HG03571 (cell line): ENCODE data around the gene BTG2.
A peak's percentile ranks its signal among the peaks of the same experiment; 100 is the strongest.

Experiments
- ATAC-seq: cut with Tn5 transposase; IDR thresholded peaks from one replicate; pipeline ENCODE4 v1.9.1; 2021; ENCODE audit not compliant: unreplicated experiment

Gene BTG2

DNA sequence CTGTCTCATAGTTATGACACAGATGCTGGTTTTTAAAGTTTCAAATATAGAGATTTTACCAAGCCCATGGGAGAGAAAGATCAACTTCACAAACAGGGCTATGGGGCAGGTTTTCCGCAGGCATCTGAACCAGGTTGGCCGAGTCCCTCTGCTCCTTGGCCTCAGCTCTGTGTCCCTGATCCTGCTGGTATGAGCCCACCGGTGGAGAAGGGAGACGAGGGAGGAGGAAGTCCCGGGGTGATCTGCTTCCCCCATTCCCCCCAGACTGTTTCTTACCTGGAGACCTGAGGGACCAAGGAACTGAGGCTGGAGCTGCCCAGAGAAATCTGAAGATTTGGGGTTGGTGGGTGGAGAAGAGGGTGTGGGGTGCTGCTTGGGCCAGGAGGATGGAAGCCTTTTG, 28.9 kb upstream of the BTG2 start:
- no peak for ATAC-seq

DNA sequence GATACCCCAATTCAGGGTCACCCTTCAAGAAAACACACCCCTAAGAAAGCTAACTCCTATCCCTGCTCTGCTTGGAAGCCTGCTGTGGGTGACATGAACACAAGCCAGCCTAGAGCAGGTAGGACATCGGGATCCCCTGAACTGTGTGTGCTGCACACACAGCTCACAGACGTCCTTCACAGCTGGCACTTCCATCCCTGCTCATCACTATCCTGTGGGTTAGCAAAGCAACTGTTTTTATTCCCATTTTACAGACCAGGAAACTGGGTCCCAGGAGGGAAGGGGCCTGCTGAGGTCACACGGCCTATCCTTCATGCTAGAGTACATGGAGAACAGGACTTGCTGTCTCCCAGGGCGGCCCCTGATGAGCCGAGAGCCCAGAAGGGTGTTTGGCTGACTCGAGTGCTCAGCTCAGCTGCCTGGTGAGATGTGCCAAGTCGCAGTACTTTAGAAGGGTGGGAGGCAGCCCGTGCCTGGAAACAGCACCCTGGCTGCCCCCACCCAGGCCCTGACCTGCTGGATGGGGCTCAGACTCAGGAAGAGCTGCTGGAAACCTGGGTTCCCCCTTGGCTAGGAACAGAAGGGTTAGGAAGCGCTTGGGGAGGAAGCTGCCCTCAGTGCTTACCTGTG, 28.3 kb upstream of the BTG2 start:
- no peak for ATAC-seq

DNA sequence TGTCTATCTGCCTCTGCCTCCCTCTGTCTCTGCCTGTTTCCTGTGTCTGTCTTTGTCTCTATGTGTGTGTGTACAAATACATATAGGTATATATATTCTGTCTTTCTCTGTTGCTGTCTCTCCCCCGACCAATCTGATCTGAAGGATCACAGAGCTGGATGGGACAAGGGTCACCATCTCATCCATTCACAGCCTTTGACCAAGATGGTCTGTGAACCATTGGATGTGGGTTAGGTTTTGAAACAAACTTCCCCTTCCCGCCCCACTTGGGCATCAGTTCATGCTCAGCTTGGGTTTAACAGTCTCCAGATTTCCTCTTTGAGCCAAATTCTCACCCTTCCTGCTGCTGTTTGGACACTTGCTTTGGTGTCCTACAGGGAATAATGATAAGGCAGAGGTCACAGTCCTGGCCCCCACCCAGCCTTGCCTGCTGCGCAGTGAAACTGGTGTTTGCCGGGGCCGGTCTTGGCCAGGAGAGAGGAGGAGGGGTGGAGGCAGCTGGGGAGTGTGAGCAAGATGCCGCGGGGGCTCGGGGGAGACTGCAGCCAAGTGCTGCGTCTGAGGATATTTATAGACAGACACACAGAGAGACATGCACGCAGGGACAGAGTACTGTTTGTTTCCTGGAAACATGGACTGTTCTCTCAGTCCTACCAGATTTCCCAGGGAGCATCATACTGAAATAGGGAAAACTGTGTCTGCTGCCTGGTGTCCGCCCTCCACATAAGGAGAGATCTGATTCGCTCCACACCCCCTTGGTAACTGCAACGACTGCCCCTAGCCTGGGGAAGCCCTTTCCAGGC, 27.0 kb upstream of the BTG2 start:
- ATAC-seq, result no peak

DNA sequence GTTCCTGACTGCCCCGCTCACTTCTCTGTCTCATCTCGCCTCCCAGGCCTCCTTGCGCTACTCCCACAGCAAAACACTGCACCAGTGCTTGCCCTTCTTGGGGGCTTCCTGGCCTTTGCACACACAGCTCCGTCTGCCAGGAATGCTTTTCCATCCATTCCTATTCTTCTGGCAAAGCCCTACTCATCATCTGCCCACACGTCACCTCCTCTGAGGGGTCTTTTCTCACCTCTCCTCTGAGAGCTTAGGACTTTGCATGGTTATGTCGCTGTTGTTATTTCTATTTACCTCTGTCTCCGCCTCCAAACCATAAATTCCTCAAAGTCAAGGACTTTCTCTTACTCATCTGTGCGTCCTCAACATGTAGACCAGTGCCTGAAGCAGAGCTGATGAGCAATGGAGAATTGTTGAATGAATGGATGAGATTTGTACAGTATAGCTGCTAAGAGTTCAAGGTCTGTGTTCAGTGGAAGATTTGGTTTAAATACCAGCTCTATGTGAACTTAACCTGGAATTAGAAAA, 26.4 kb upstream of the BTG2 start:
- ATAC-seq, result no peak

DNA sequence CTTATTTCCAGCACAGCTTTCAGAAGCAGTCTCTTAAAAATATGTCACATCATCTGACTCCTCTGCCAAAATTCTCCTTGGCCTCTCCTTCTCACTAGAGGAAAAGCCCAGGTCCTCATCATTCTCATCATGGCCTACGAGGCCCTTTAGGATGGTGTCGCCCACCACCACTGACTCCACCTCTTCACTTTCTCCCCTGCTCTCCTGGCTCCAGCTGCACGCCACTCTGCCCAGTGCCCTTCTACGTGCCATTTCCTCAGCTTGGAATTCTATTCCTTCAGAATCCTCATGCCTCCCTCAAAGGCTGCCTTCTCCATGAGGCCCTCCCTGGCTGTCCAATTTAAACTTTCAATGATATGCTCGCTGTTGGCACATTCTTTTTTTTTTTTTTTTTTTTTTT, 25.3 kb upstream of the BTG2 start:
- ATAC-seq, result no peak

DNA sequence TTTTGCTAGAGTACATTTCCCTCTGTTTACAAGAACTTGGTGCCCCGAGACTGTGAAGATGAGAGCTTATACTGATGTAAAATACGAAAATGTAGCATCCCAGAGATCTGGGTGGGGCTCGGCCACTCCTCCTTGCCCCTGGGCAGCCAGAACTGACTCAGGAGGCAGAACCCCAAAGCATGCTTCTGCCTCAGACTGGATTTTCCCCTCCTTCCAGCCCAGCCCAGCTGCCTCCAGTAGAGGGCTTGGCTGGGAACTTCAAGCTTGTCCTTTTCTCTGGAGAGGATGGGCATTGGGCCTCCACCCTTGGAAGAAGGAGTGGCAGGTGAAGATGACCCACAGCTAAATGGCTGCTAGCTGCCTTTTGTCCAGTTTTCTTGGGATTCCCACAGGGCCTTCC, 24.3 kb upstream of the BTG2 start:
- ATAC-seq, result no peak

DNA sequence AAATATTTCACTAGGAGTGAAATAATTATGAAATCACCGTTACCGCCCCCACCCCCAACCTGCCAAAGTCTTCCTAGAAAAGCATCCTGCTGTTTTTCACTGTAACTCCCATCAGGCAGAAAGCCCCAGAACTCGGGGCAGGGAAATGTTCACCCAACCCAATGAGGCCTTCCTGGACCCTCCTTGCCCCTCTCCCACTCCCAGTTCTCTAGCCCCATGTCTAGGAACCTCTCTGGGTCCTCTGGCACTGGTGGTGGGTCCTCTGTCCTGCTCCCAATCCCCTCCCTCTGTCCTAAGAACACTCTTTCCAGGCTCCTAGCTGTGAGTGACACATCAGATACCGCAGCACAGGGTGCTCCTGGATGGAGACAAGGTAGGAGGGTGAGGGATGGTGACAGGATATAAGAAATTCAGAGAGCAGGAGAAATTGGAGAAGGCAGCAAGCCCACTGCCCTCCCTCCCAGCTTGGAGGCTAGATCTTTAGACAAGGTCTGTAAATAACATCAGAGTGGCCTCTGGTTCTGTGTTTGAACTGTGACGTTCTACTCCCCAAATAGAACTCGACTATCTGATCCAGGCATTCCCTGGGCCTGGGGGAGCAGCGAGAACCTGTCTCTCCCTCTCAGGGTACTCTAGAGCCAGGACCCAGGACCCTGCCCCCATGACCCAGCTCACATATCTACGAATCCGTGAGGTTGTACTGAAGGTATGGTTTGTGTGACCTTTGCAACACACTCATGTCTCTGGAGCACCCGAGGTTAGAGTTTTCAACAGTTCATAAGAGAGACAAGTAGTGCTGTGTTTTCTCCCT, 23.3 kb upstream of the BTG2 start:
- no peak for ATAC-seq

DNA sequence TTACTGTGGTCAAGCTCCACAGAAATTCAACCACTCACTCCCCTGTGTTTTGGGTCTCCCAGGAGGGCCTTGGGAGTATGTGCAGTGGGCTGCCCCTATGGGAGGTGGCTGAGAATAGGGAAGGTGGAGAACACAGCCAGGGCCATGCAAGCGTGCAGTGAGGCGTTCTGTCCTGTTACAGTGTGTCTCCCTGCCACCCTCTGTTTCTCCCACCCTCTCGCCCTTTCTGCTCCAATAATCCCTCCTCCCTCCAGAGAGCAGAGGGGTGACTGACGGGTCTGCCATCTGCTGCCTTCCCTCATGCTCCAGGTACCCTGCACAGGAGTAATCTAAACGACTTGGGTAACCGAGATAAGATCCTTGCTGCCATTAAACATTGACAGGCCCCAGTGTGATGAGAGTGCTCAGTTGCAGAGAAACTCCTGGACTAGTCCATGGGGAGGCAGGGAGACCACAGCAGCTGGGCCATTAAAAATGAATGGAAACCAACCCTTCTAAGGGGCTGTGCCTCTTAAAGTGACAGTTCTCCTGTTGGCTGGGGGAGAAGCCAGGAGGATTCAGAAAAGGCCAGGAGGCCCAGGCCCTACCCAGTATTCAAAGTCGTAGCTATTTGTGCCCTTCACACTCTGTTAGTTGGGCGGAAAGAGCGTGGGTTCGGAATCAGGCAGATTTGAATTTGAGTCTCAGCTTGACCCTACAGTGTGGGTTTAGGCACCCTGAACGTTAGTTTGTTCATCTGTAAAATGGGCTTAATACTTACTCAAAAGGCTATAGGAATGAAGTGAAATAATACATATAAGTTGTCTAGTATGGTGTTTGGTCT, 22.4 kb upstream of the BTG2 start:
- ATAC-seq, result no peak

DNA sequence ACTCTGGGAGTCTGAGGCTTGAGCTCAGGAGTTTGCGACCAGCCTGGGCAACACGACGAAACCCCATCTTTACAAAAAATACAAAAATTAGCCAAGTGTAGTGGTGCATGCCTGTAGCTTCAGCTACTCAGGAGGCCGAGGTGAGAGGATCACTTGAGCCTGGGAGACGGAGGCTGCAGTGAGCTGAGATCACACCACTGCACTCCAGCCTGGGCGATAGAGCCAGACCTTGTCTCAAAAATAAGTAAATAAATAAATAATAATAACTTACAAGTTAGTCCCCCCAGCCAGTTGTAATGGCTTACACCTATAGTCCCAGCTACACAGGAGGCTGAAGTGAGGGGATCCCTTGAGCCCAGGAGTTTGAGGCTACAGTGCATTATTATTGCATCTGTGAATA, 21.7 kb upstream of the BTG2 start:
- ATAC-seq, result no peak

DNA sequence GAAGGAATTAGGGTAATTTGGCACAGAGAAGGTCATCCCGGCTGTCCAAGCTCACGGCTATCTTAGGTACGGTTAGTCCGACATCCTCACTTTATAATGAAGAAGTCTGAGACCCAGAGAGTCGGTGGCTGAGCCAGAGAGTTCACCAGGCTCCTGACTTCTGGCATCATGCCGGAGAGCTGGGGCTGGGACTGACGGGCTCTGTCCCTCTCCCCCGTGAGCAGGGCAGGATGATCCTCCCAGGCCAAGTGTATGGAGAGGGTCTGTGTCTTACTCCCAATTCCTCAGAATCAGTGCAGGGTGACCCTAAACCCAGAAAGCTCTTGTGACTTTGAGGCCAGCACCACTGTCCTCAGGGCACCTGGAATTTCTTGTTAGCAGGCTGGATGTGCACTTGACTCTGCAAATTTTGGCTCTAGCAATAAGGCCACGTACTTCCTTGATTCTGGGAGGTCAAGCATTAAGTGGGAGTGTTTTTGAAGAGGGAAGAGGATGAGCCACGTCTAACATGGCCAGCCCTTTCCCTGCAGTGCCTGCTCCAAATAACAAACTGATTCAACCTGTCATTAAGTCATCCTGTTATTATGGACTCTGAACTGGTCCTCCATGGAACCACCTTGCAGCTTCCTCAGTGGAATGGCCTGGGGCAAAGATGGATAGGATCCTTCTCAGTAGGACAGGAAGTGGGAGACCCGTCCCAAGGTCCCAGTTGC, 20.8 kb upstream of the BTG2 start:
- no peak for ATAC-seq

DNA sequence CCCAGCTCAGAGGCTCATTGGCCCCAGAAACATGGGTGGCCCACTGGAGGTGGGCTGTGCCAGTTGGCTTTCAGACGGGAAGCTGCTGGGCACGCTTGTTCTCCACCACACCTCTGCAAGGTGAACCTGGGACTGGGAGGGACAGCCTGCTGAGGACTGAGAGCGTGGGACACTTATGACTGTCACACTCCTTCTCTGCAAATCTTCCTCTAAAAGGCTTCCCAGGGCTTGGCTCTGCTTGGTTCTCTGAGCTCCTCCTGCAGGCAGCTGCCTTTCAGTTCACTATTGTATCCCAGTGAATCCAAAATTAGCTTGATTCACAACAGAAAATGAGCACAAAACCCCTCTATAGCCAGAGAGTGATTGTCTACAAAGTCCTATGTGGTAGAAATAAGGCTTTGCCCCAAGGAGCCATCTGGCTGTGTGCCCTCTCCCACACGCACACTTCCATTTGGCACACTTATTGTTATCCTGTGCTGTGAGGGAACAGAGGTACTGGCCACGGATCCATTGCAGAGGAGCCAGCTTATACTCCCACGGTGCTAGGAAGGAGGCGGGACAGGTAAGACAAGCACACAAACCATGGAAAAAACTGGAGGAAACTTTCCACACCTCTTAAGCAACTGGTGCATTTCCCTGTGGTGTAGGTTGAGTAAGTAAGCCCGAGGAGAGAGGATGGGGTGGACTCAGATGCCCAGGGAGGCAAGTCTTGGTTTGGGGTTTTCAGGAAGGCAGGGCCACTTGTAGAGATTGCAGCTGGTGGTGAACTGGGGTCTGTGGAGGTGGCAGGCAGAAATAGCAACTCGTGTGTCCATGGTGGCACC, 18.9 kb upstream of the BTG2 start:
- no peak for ATAC-seq

DNA sequence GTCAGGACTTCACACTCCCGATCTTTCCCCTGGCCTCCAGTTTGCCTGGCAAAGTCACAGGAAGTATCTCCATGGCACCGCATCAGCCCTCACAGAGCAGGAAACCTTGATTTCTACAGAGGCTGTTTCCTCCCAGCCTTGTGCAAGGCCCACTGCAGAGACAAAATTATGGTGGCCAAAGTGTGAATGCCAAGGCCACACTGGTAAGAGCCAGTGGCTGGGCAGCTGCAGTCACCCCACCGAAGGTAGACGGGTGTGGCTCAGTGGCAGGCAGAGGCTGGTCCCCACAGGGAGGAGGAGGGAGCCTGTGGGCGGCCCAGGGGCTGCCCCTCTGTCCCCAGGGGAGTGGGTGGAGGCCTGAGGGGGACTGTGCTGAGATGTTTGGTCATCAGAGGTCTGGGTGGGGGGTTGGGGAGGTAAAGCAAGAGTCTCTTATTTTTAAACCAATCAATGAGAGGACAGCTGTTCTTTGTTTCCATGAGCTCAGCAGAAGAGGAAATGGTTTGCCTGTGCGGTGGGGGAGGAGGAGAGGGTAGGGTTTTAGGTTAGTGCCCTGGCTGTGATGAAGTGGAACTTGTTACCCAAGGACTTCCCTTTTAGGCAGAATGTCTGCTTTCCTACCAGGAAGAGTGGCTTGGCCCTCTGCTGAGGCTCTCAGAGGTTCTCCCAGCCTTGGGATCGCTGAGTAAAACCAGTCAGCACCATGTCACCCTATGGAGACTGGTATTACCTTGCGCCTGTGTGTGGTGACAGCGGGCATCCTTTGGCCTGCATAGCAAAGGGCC, 18.0 kb upstream of the BTG2 start:
- peak; percentile 45 for ATAC-seq

DNA sequence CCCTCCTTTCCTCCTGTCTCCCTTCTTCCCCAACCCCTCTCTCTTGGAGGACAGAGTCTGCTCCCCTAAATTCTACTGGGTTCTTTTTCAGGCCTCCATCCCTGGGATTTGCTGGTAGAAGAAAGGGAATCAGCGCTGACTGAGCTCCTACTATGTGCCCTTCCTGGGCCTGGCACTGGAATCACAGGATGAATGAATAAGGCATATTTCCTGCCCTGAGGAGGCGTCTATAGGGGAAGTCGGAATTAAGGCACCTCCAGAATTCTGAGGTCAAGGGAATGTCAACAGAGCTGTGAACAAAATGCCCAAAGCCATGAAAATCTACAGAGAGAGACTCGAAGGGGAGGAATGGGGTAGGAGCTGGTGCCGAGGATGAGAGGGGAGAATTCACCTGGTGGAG, 17.4 kb upstream of the BTG2 start:
- no peak for ATAC-seq

DNA sequence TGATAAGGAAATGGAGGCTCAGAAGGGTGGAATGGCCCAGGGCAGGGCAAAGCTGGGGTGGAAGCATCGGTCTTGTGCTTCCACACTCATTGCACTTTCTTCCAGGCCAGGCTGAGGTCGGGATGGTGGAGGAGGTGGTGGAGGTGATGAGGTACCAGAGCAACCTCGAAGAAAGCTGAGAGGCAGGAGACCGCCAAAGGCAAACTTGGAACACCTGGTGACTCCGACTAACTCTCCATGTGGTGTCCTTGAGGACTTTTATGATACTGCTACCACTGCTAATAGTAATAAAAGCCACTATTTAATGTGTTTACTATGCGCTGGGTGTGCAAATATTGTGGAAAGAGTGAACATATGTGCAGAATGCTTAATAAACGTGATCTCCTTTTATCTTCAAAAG, 16.9 kb upstream of the BTG2 start:
- no peak for ATAC-seq

DNA sequence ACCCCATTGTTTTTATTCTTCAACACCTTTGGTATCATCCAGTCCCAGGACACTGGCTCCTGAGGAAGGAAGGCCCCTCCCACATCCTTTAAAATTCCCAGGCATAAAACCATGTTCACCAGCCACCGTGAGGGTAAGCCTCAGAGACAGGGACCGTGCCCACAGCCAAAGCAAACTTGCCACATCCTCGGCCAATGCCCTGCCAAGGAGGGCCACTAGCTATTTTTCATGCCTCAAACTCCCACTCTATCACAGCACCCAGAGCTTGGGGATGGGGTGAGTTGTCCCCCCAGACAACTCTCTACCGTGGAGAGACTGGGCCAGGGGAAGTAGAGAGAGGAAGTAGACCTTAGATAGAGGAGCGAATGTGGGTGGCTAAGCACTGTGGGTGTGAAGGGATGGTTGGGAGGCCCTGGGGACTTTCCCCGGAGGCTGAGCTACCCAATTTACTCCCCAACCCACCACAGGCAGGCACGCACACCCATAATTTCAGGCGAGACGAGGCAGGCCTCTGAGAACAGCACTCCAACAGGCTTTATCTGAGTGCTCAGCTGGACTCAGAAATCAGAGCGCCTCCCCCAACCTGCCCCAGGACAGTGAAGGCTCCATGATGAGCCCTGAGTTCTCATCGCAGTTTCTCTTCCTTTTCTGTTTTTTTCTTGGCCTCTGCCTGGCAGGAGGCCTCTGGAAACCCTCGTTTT, 15.9 kb upstream of the BTG2 start:
- peak; percentile 52 for ATAC-seq

DNA sequence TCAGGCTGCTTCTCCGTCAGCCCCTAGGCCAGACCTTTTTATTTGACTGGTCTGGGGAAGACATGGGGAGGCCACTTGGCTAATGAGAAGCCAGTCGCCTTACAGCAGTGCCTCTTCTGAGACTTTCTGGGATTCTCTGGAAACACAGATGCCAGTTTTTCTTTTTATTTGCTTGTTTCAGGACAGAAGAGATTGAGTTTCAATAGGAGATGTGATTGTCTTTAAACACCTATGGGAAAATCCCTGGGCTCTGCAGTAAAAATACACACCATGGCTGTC, 15.4 kb upstream of the BTG2 start:
- no peak for ATAC-seq

DNA sequence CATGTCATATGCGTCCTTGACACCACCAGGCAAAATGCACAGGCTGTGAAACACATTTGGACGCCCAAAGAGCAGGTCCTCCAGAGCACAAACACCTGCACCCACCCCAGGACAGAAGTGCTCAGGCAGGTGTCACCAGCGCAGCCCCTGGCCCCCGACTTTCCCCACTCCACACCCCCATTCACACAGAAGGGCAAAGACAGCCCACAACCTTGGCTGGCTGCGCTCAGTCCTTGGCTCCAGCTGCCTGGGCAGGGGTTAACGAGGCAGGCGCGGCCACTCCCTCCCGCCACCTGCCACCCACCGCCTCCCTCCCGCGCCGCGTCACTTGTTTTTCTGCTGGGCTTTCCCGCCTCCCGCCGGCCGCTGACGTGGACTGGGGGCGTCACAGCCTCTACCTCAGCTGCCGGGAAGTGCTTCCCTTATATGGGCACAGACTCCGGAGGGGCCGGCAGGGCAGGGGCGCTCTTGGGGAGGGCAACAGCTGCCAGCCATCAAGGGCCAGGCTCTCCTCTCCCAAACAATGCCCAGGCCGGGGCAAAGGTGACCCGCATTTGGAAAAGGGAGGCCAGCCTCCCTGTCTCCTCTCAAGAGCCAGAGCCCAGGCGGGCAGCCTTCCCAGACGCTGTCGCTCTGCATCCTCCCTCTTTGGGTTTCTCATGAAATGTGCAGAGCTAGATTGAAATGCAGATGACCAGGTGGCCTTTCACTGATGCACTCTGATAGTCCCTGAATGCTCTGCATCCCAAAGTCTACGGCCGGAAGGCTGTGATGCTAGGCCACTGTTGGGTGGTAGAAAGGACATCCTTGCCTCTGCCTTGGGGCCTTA, 14.8 kb upstream of the BTG2 start:
- ATAC-seq, result peak; percentile 41
